Endometrium (tissue), 2 donors: ENCODE measurements around the gene PNN.
"Not testable (repeated sequence)": the region's sequence is repeated elsewhere in the genome, so short reads cannot be mapped to it uniquely, and the experiment has no call there.

Experiments
- FAIRE-seq: peaks from 2 replicates; lab custom pipeline; 2012; peaks lifted over from hg19 to GRCh38; lab: Jason Lieb, UNC
- donor health status: control.
- donor health status: control.

Gene PNN

DNA sequence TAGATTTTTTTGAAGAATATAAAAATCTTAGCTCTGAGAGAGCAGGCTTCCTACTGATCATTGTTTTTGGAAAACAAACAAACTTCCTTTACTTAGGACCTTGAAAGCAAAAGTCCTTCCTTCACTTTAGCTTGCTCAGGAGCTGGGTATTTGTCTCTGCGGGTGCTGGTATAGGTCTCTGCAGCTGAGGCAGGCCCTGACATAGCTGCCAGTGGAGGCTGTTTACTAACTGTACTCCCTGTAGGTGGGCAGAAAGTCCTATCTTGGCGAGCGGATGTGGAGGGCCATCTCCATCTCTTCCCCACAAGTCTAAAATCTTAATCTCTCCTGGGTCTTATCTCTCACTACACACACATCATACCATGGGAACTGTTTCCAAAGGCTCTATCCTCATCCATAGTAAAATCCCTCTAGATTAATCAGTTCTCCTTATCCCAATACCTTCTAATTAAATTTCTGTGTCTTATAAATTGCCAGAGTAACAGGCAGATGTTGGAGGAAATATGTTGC is 54.6 kb downstream of the PNN start:
- no peak for FAIRE-seq

GRCh38 chr14:39230416-39231035 is 55.5 kb downstream of the PNN start:
- FAIRE-seq: no peak

DNA sequence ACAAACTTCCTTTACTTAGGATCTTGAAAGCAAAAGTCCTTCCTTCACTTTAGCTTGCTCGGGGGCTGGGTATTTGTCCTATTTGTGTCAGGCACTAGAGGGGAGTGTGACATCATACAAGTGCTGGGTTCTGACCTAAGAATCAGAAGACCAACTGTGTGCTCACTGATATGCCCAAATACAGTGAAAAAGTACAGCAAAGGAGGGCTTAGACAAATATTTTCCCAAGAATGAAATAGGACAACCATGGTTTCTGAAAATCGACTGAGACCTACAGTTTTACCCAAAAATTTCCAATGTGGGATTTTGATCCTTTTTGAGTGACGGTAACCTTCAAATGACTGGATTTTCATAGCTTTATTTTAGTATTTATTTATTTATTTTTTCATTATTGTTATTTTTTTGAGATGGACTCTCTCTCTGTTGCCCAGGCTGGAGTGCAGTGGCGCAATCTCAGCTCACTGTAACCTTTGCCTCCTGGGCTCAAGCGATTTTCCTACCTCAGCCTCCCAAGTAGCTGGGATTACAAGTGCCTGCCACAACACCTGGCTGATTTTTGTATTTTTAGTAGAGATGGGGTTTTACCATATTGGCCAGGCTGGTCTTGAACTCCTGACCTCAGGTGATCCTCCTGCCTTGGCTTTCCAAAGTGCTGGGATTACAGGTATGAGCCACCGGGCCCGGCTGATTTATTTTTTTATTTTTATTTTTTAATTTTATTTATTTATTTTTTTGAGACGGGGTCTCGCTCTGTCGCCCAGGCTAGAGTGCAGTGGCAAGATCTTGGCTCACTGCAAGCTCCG is 56.9 kb downstream of the PNN start:
- not testable (repeated sequence) for FAIRE-seq
